ENCODE measurements around the gene INVS.

DNA sequence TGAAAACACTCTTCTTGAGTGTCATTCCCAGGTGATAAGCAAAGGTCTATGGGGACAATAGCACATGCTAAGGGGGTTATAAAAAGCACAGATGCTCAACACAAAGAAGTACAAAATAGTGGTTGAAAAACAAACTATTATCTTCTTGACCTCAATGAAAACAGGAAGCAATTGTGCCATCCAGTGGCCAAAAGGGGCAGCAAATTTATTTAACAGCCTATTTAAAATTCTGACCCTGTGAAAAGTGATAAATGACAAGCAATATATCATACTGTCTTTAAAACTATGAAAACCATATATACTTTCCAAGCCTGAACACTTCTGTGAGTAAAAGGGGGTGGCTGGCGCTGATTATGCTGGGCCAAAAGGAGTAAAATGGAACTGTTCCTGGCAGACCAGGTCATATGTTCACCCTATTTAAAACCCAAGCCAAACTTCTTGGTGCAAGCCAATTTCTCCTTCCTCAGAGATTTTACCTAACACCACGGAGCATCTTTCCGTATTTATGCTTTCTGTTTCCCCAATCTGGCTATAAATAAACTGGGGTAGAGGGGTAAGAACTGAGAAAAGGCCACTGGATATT, 224.0 kb downstream of the INVS start:
- TF ChIP-seq ISL1 (CRISPR knock-in tag; IDR thresholded peaks at IDR 0.05): no peak
- TF ChIP-seq, protein P1, sequence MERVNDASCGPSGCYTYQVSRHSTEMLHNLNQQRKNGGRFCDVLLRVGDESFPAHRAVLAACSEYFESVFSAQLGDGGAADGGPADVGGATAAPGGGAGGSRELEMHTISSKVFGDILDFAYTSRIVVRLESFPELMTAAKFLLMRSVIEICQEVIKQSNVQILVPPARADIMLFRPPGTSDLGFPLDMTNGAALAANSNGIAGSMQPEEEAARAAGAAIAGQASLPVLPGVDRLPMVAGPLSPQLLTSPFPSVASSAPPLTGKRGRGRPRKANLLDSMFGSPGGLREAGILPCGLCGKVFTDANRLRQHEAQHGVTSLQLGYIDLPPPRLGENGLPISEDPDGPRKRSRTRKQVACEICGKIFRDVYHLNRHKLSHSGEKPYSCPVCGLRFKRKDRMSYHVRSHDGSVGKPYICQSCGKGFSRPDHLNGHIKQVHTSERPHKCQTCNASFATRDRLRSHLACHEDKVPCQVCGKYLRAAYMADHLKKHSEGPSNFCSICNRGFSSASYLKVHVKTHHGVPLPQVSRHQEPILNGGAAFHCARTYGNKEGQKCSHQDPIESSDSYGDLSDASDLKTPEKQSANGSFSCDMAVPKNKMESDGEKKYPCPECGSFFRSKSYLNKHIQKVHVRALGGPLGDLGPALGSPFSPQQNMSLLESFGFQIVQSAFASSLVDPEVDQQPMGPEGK (CRISPR knock-in tag; IDR thresholded peaks at IDR 0.05; ENCODE audit: borderline replicate concordance): no peak
- no peak for TF ChIP-seq BACH2 (CRISPR knock-in tag; IDR thresholded peaks at IDR 0.05; ENCODE audit: borderline replicate concordance)
- no peak for TF ChIP-seq GLIS3 (CRISPR knock-in tag; IDR thresholded peaks at IDR 0.05)
- TF ChIP-seq, protein P2, sequence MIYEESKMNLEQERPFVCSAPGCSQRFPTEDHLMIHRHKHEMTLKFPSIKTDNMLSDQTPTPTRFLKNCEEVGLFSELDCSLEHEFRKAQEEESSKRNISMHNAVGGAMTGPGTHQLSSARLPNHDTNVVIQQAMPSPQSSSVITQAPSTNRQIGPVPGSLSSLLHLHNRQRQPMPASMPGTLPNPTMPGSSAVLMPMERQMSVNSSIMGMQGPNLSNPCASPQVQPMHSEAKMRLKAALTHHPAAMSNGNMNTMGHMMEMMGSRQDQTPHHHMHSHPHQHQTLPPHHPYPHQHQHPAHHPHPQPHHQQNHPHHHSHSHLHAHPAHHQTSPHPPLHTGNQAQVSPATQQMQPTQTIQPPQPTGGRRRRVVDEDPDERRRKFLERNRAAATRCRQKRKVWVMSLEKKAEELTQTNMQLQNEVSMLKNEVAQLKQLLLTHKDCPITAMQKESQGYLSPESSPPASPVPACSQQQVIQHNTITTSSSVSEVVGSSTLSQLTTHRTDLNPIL (CRISPR knock-in tag; IDR thresholded peaks at IDR 0.05; ENCODE audit: low read depth): no peak
- TF ChIP-seq ARNTL (CRISPR knock-in tag; IDR thresholded peaks at IDR 0.05; ENCODE audit: borderline replicate concordance, low read depth): no peak
- TF ChIP-seq ZC3H10 (CRISPR knock-in tag; IDR thresholded peaks at IDR 0.05): no peak
- TF ChIP-seq ZNF70 (CRISPR knock-in tag; IDR thresholded peaks at IDR 0.05): no peak

Measured in SK-N-SH treated with all-trans-retinoic acid at 6 μM for 48 hours (cell line).